ENCODE measurements around the gene WDR33. TPM values are rescaled to one million over a fixed set of nuclear protein-coding genes. Genes with fewer than 3 reads are reported as not detected.

The WDR33 gene
- total and polyA plus RNA-seq, 2 donors (not counting 3 experiments of a cell fraction or from before 2014, with no cell fraction given) = 16.4 to 52.5 TPM

- no peak for TF ChIP-seq MAX (IDR thresholded peaks at IDR 0.05; ENCODE audit: insufficient read depth, insufficient read length)
- intact Hi-C loops (cut with micrococcal nuclease) = loop anchor here (1.0 kb wide), 1 partner anchor 7 kb away; no protein-coding TSS in a partner anchor
- H3K79me2 ChIP-seq (ENCODE audit: control insufficient read depth, insufficient read depth, low read length) = no peaks in the 10 kb centered on the region
- no peaks in the 10 kb centered on the region for H4K20me1 ChIP-seq (replicated peaks; ENCODE audit: control insufficient read depth, extremely low read depth, insufficient read depth, low read length)
- no TSS peak for BruUV-seq (replicated peaks)
- peak overlapping the region; percentile 38 for H3K4me2 ChIP-seq (ENCODE audit: insufficient read depth, low read length)
- no peaks in the 10 kb centered on the region for H3K9me1 ChIP-seq (replicated peaks; ENCODE audit: control insufficient read depth, extremely low read depth, insufficient read depth, low read length)
- H3K27ac ChIP-seq (ENCODE audit: insufficient read depth, low read depth, low read length) = peak overlapping the region; percentile 80
- H3K9me3 ChIP-seq (replicated peaks; ENCODE audit: control insufficient read depth, insufficient read depth, low read length) = no peaks in the 10 kb centered on the region
- FAIRE-seq = no peak
- peaks cover 42% of the 10 kb centered on the region for H3K4me1 ChIP-seq (ENCODE audit: control insufficient read depth, extremely low read depth, insufficient read depth, low read length)
- CTCF ChIA-PET = interaction anchor here (1.4 to 6.9 kb wide), 5 partner anchors 8 to 73 kb away, joined by 3 to 37 read pairs (median 15); partner anchors contain the start of gene LIMS2
- DNase-seq (ENCODE audit: low read depth, low spot score) = no peak
- POLR2A ChIA-PET = no interaction called here
- H2AFZ ChIP-seq (ENCODE audit: low read depth, low read length) = peak overlapping the region; percentile 80
- H3K4me3 ChIP-seq (replicated peaks in 1 of 3; ENCODE audit: insufficient read depth in 1 of 3, low read depth in 1 of 3, low read length in 3 of 3) = no peak overlapping the region
- no peaks in the 10 kb centered on the region for H3K27me3 ChIP-seq (ENCODE audit: control insufficient read depth in 2 of 2, insufficient read depth in 2 of 2, low read length in 2 of 2)
- H3K36me3 ChIP-seq (ENCODE audit: control insufficient read depth in 2 of 2, extremely low read depth in 1 of 2, insufficient read depth in 2 of 2, low read length in 2 of 2) = no peaks in the 10 kb centered on the region
- dilution Hi-C loops (cut with MboI; ENCODE audit: extremely low pct_ligation_motif_present, low sequenced_read_pairs) = no loop called here
- peak overlapping the region; percentile 61 for H3K9ac ChIP-seq (replicated peaks; ENCODE audit: extremely low read depth, insufficient read depth, low read length)
Observed at GRCh38 chr2:127664895-127665225, 146.1 kb downstream of the WDR33 start.

- Histone ChIP-seq H3K4me1 (ENCODE audit: control insufficient read depth, extremely low read depth, insufficient read depth, low read length) (peaks cover 48% of the 10 kb centered on the region), H3K4me2 (ENCODE audit: insufficient read depth, low read length) (peak overlapping the region; percentile 38), H3K9ac (replicated peaks; ENCODE audit: extremely low read depth, insufficient read depth, low read length) (peak overlapping the region; percentile 61), H3K36me3 (ENCODE audit: control insufficient read depth in 2 of 2, extremely low read depth in 1 of 2, insufficient read depth in 2 of 2, low read length in 2 of 2) (no peaks in the 10 kb centered on the region), H3K27me3 (ENCODE audit: control insufficient read depth in 2 of 2, insufficient read depth in 2 of 2, low read length in 2 of 2) (no peaks in the 10 kb centered on the region), H3K9me1 (replicated peaks; ENCODE audit: control insufficient read depth, extremely low read depth, insufficient read depth, low read length) (no peaks in the 10 kb centered on the region), H4K20me1 (replicated peaks; ENCODE audit: control insufficient read depth, extremely low read depth, insufficient read depth, low read length) (no peaks in the 10 kb centered on the region), H3K27ac (ENCODE audit: insufficient read depth, low read depth, low read length) (peak overlapping the region; percentile 80), H3K79me2 (ENCODE audit: control insufficient read depth, insufficient read depth, low read length) (no peaks in the 10 kb centered on the region), H3K4me3 (replicated peaks in 1 of 3; ENCODE audit: insufficient read depth in 1 of 3, low read depth in 1 of 3, low read length in 3 of 3) (peak overlapping the region in 2 of 3 experiments; percentile 20 to 32), H3K9me3 (replicated peaks; ENCODE audit: control insufficient read depth, insufficient read depth, low read length) (no peaks in the 10 kb centered on the region), H2AFZ (ENCODE audit: low read depth, low read length) (peak overlapping the region; percentile 80)
- intact Hi-C loops (cut with micrococcal nuclease) (loop anchor here (1.0 kb wide), 1 partner anchor 8 kb away; no protein-coding TSS in a partner anchor), dilution Hi-C loops (cut with MboI; ENCODE audit: extremely low pct_ligation_motif_present, low sequenced_read_pairs) (no loop called here)
- DNase-seq (ENCODE audit: low read depth, low spot score) = peak; percentile 50
- TF ChIP-seq POLR2AphosphoS5 (IDR thresholded peaks at IDR 0.05; ENCODE audit: insufficient read depth, low read depth, low read length) (peak; percentile 65), FOS (IDR thresholded peaks at IDR 0.05; ENCODE audit: borderline replicate concordance, insufficient read depth, low read length) (no peak), EZH2 (IDR thresholded peaks at IDR 0.05; ENCODE audit: borderline replicate concordance, low read depth, low read length, severe bottlenecking) (no peak), CTCF (IDR thresholded peaks at IDR 0.05; ENCODE audit: extremely low read depth in 1 of 2, insufficient read depth in 1 of 2, low read depth in 1 of 2, low read length in 2 of 2) (no peak), POLR2A (IDR thresholded peaks at IDR 0.05; ENCODE audit: low read depth, low read length) (peak; percentile 29), GATA2 (IDR thresholded peaks at IDR 0.05; ENCODE audit: insufficient read depth, insufficient read length, low read depth, low read length) (no peak)
- ChIA-PET POLR2A (no interaction called here), CTCF (interaction anchor here (0.6 to 6.9 kb wide), 8 partner anchors 8 to 266 kb away, joined by 3 to 37 read pairs (median 8); partner anchors contain the start of gene LIMS2)
- FAIRE-seq = no peak
- no TSS peak for BruUV-seq (replicated peaks)
Observed at GRCh38 chr2:127664065-127664894, 146.7 kb downstream of the WDR33 start.

All from endothelial cell of umbilical vein (primary cell).